ENCODE measurements around the gene KCNH3.

- TF ChIP-seq POLR2A (IDR thresholded peaks at IDR 0.05) = no peak
- TF ChIP-seq, protein P1, sequence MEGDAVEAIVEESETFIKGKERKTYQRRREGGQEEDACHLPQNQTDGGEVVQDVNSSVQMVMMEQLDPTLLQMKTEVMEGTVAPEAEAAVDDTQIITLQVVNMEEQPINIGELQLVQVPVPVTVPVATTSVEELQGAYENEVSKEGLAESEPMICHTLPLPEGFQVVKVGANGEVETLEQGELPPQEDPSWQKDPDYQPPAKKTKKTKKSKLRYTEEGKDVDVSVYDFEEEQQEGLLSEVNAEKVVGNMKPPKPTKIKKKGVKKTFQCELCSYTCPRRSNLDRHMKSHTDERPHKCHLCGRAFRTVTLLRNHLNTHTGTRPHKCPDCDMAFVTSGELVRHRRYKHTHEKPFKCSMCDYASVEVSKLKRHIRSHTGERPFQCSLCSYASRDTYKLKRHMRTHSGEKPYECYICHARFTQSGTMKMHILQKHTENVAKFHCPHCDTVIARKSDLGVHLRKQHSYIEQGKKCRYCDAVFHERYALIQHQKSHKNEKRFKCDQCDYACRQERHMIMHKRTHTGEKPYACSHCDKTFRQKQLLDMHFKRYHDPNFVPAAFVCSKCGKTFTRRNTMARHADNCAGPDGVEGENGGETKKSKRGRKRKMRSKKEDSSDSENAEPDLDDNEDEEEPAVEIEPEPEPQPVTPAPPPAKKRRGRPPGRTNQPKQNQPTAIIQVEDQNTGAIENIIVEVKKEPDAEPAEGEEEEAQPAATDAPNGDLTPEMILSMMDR (IDR thresholded peaks at IDR 0.05) = no peak
These were observed 45.8 kb downstream of the KCNH3 start for GRCh38 chr12:49584591-49584990.

Data from Peyer's patch (tissue), 4 donors.